ENCODE results near the gene SCFD2. TPM values are rescaled to one million over a fixed set of nuclear protein-coding genes. Genes with fewer than 3 reads are reported as not detected.

Gene SCFD2
- total and polyA plus RNA-seq, 2 donors (not counting 3 experiments of a cell fraction or from before 2014, with no cell fraction given) = 12.3 to 22.8 TPM

GRCh38 chr4:53365121-53365485 lies 758 bp downstream of the SCFD2 start:
- Histone ChIP-seq H3K27me3 (ENCODE audit: control insufficient read depth in 2 of 2, insufficient read depth in 2 of 2, low read length in 2 of 2) (peaks cover 14 to 19% of the 10 kb centered on the region in 2 experiments), H2AFZ (ENCODE audit: low read depth, low read length) (peak overlapping the region; percentile 83), H3K4me1 (ENCODE audit: control insufficient read depth, extremely low read depth, insufficient read depth, low read length) (peaks cover 17% of the 10 kb centered on the region), H3K9me3 (replicated peaks; ENCODE audit: control insufficient read depth, insufficient read depth, low read length) (no peaks in the 10 kb centered on the region), H3K27ac (ENCODE audit: insufficient read depth, low read depth, low read length) (no peak overlapping the region), H4K20me1 (replicated peaks; ENCODE audit: control insufficient read depth, extremely low read depth, insufficient read depth, low read length) (no peaks in the 10 kb centered on the region), H3K9ac (replicated peaks; ENCODE audit: extremely low read depth, insufficient read depth, low read length) (peak overlapping the region; percentile 47), H3K4me3 (replicated peaks in 1 of 3; ENCODE audit: insufficient read depth in 1 of 3, low read depth in 1 of 3, low read length in 3 of 3) (peak overlapping the region; percentile 49 to 97 (median 74)), H3K36me3 (ENCODE audit: control insufficient read depth in 2 of 2, extremely low read depth in 1 of 2, insufficient read depth in 2 of 2, low read length in 2 of 2) (no peaks in the 10 kb centered on the region), H3K79me2 (ENCODE audit: control insufficient read depth, insufficient read depth, low read length) (peaks cover 24% of the 10 kb centered on the region), H3K4me2 (ENCODE audit: insufficient read depth, low read length) (peak overlapping the region; percentile 85), H3K9me1 (replicated peaks; ENCODE audit: control insufficient read depth, extremely low read depth, insufficient read depth, low read length) (no peaks in the 10 kb centered on the region)
- no TSS peak for BruUV-seq (replicated peaks)
- TF ChIP-seq MAX (IDR thresholded peaks at IDR 0.05; ENCODE audit: insufficient read depth, insufficient read length) = no peak
- TF ChIP-seq MYC (IDR thresholded peaks at IDR 0.05; ENCODE audit: low read depth, low read length) = no peak
- TF ChIP-seq EZH2 (IDR thresholded peaks at IDR 0.05; ENCODE audit: borderline replicate concordance, low read depth, low read length, severe bottlenecking) = no peak
- intact Hi-C loops (cut with micrococcal nuclease) = loop anchor here (5.0 to 10.0 kb wide), 2 partner anchors 192 to 350 kb away; no protein-coding TSS in a partner anchor
- dilution Hi-C loops (cut with MboI; ENCODE audit: extremely low pct_ligation_motif_present, low sequenced_read_pairs) = no loop called here
- ChIA-PET POLR2A (interaction anchor here (1.3 kb wide), 1 partner anchor 44 kb away, joined by 5 read pairs; no protein-coding TSS in a partner anchor), CTCF (interaction anchor here (1.1 to 1.8 kb wide), 2 partner anchors 12 to 350 kb away, joined by 3 to 6 read pairs; partner anchors contain the start of gene FIP1L1)
- FAIRE-seq = no peak
- DNase-seq (ENCODE audit: low read depth, low spot score) = no peak

GRCh38 chr4:53364624-53365023 lies 1.2 kb downstream of the SCFD2 start:
- no peak for DNase-seq (ENCODE audit: low read depth, low spot score)
- dilution Hi-C loops (cut with MboI; ENCODE audit: extremely low pct_ligation_motif_present, low sequenced_read_pairs) (no loop called here), intact Hi-C loops (cut with micrococcal nuclease) (loop anchor here (5.0 to 10.0 kb wide), 2 partner anchors 193 to 350 kb away; no protein-coding TSS in a partner anchor)
- Histone ChIP-seq H4K20me1 (replicated peaks; ENCODE audit: control insufficient read depth, extremely low read depth, insufficient read depth, low read length) (no peaks in the 10 kb centered on the region), H3K36me3 (ENCODE audit: control insufficient read depth in 2 of 2, extremely low read depth in 1 of 2, insufficient read depth in 2 of 2, low read length in 2 of 2) (no peaks in the 10 kb centered on the region), H3K9ac (replicated peaks; ENCODE audit: extremely low read depth, insufficient read depth, low read length) (no peak overlapping the region), H3K27ac (ENCODE audit: insufficient read depth, low read depth, low read length) (no peak overlapping the region), H3K79me2 (ENCODE audit: control insufficient read depth, insufficient read depth, low read length) (peaks cover 27% of the 10 kb centered on the region), H3K9me3 (replicated peaks; ENCODE audit: control insufficient read depth, insufficient read depth, low read length) (no peaks in the 10 kb centered on the region), H3K4me2 (ENCODE audit: insufficient read depth, low read length) (peak overlapping the region; percentile 85), H3K4me1 (ENCODE audit: control insufficient read depth, extremely low read depth, insufficient read depth, low read length) (peaks cover 17% of the 10 kb centered on the region), H2AFZ (ENCODE audit: low read depth, low read length) (no peak overlapping the region), H3K27me3 (ENCODE audit: control insufficient read depth in 2 of 2, insufficient read depth in 2 of 2, low read length in 2 of 2) (peaks cover 11 to 14% of the 10 kb centered on the region in 2 experiments), H3K4me3 (replicated peaks in 1 of 3; ENCODE audit: insufficient read depth in 1 of 3, low read depth in 1 of 3, low read length in 3 of 3) (peak overlapping the region; percentile 49 to 97 (median 74)), H3K9me1 (replicated peaks; ENCODE audit: control insufficient read depth, extremely low read depth, insufficient read depth, low read length) (no peaks in the 10 kb centered on the region)
- no TSS peak for BruUV-seq (replicated peaks)
- FAIRE-seq = no peak
- POLR2A ChIA-PET = no interaction called here
- TF ChIP-seq CTCF (IDR thresholded peaks at IDR 0.05; ENCODE audit: extremely low read depth in 1 of 2, insufficient read depth in 1 of 2, low read depth in 1 of 2, low read length in 2 of 2) = no peak
- TF ChIP-seq MAX (IDR thresholded peaks at IDR 0.05; ENCODE audit: insufficient read depth, insufficient read length) = no peak
- no peak for TF ChIP-seq FOS (IDR thresholded peaks at IDR 0.05; ENCODE audit: borderline replicate concordance, insufficient read depth, low read length)
- TF ChIP-seq MYC (IDR thresholded peaks at IDR 0.05; ENCODE audit: low read depth, low read length) = no peak
- no peak for TF ChIP-seq GATA2 (IDR thresholded peaks at IDR 0.05; ENCODE audit: insufficient read depth, insufficient read length, low read depth, low read length)
- TF ChIP-seq JUN (IDR thresholded peaks at IDR 0.05; ENCODE audit: borderline replicate concordance, insufficient read depth, insufficient read length, low read depth) = no peak
- no peak for TF ChIP-seq EZH2 (IDR thresholded peaks at IDR 0.05; ENCODE audit: borderline replicate concordance, low read depth, low read length, severe bottlenecking)
- no peak for TF ChIP-seq POLR2AphosphoS5 (IDR thresholded peaks at IDR 0.05; ENCODE audit: insufficient read depth, low read depth, low read length)
- TF ChIP-seq POLR2A (IDR thresholded peaks at IDR 0.05; ENCODE audit: low read depth, low read length) = no peak
- CTCF ChIA-PET = interaction anchor here (1.1 to 1.8 kb wide), 2 partner anchors 13 to 350 kb away, joined by 3 to 6 read pairs; partner anchors contain the start of gene FIP1L1
